Right renal cortex interstitium (tissue), 3 donors: ENCODE data around the gene CPHXL2. TPM values are rescaled to one million over a fixed set of nuclear protein-coding genes. Genes with fewer than 3 reads are reported as not detected.

Source experiments
- polyA plus RNA-seq, 3 donors: library from polyadenylated mRNA; unstranded; fragments of 120-200 nt; gene quantifications; one replicate each; pipeline ENCODE4 v1.2.1, GENCODE V29; 2013; ENCODE audit not compliant: insufficient read length in 3 of 3

CPHXL2 gene
- polyA plus RNA-seq, 3 donors: not detected

Other genes starting within 250 kb of the CPHXL2 start
- 100 to 1,000 TPM; 202 to 221 (median 203) TPM for gene CFDP1, start 243.5 kb downstream of the CPHXL2 start, polyA plus RNA-seq
- 10 to 100 TPM; 37.4 to 39.8 (median 39.0) TPM for gene TMEM170A, start 212.3 kb downstream of the CPHXL2 start, polyA plus RNA-seq
- 1 to 10 TPM in 1 of 3 donors, under 1 TPM in 2; 0.72 to 1.1 (median 0.78) TPM for gene CHST6, start 181.6 kb downstream of the CPHXL2 start, polyA plus RNA-seq
- gene CHST5, start 140.9 kb downstream of the CPHXL2 start, polyA plus RNA-seq: under 1 TPM; 0.62 to 0.78 (median 0.64) TPM
- 10 to 100 TPM; 18.4 to 20.5 (median 19.4) TPM for gene TMEM231, start 120.8 kb downstream of the CPHXL2 start, polyA plus RNA-seq
- gene GABARAPL2, start 110.6 kb downstream of the CPHXL2 start, polyA plus RNA-seq: 100 to 1,000 TPM; 199 to 200 (median 200) TPM
- 10 to 100 TPM; 40.1 to 64.9 (median 50.0) TPM for gene ADAT1, start 53.7 kb downstream of the CPHXL2 start, polyA plus RNA-seq
- 100 to 1,000 TPM; 145 to 152 (median 148) TPM for gene KARS1, start 29.3 kb downstream of the CPHXL2 start, polyA plus RNA-seq
- 10 to 100 TPM; 89.5 to 93.4 (median 92.5) TPM for gene TERF2IP, start 29.2 kb downstream of the CPHXL2 start, polyA plus RNA-seq
- under 1 TPM in 1 of 3 donors, not detected in 2; 0.11 TPM for gene DUXB, start 24.5 kb upstream of the CPHXL2 start, polyA plus RNA-seq
- gene CPHXL, start 49.5 kb upstream of the CPHXL2 start, polyA plus RNA-seq: not detected